NCI-H748 treated with DMSO at 0.1 percent for 48 hours (cell line): ENCODE results near the gene CTSE.
"Not testable (repeated sequence)": the region's sequence is repeated elsewhere in the genome, so short reads cannot be mapped to it uniquely, and the experiment has no call there.

ENCODE experiments used
- DNase-seq: peaks from one replicate; lab custom pipeline; 2025; lab: John Stamatoyannopoulos, UW

Gene CTSE

GRCh38 chr1:206023695-206024094, at the start of gene CTSE:
TSS of gene CTSE (minus strand) at chr1:206023895. CDS start at chr1:206023791, 104 bp downstream.
- no peak for DNase-seq

- no peak for DNase-seq
Measured at GRCh38 chr1:206070627-206071304, 47.1 kb upstream of the CTSE start.

- DNase-seq: no peak
Measured at GRCh38 chr1:206068314-206068713, 44.6 kb upstream of the CTSE start.

- no peak for DNase-seq
Measured at GRCh38 chr1:206067486-206068227, 44.0 kb upstream of the CTSE start.

- no peak for DNase-seq
Measured at GRCh38 chr1:206066479-206067171, 42.9 kb upstream of the CTSE start.

- DNase-seq: no peak
Measured at GRCh38 chr1:206065547-206066145, 42.0 kb upstream of the CTSE start.

GRCh38 chr1:206064501-206064900, 40.8 kb upstream of the CTSE start:
- not testable (repeated sequence) for DNase-seq

GRCh38 chr1:206064001-206064400, 40.3 kb upstream of the CTSE start:
- DNase-seq: not testable (repeated sequence)

- DNase-seq: no peak
Measured at GRCh38 chr1:206062464-206062863, 38.8 kb upstream of the CTSE start.

GRCh38 chr1:206060844-206061243, 37.1 kb upstream of the CTSE start:
- no peak for DNase-seq

- DNase-seq: no peak
Measured at GRCh38 chr1:206059355-206059915, 35.7 kb upstream of the CTSE start.

GRCh38 chr1:206058927-206059292, 35.2 kb upstream of the CTSE start:
- DNase-seq: no peak

GRCh38 chr1:206058289-206058926, 34.7 kb upstream of the CTSE start:
- DNase-seq: not testable (repeated sequence)

GRCh38 chr1:206055639-206056323, 32.1 kb upstream of the CTSE start:
- not testable (repeated sequence) for DNase-seq

GRCh38 chr1:206055069-206055625, 31.5 kb upstream of the CTSE start:
- not testable (repeated sequence) for DNase-seq

GRCh38 chr1:206053616-206054015, 29.9 kb upstream of the CTSE start:
- not testable (repeated sequence) for DNase-seq

GRCh38 chr1:206052919-206053610, 29.4 kb upstream of the CTSE start, which contains the start of gene RHEX:
TSS of gene RHEX (plus strand) at chr1:206053173. CDS start at chr1:206097829, 44,656 bp downstream.
- DNase-seq: not testable (repeated sequence)

- DNase-seq: not testable (repeated sequence)
Measured at GRCh38 chr1:206052231-206052865, 28.7 kb upstream of the CTSE start.

- no peak for DNase-seq
Measured at GRCh38 chr1:206050655-206051235, 27.1 kb upstream of the CTSE start.
